Activated CD4-positive, alpha-beta memory T cell treated with anti-CD3 and anti-CD28 coated beads, Interleukin-2, amount 10 ng/mL, durations not matched to agents 7 days and 5 days (primary cell): ENCODE measurements around the gene JAM3. TPM values are rescaled to one million over a fixed set of nuclear protein-coding genes. Genes with fewer than 3 reads are reported as not detected.

Experiments used
- CTCF ChIA-PET: fragments of 350-600 bp; sonication (Branson Sonifier 250); formaldehyde crosslinking; loops from one replicate; lab custom pipeline; 2021; ENCODE audit warnings: antibody characterized with exemption, inconsistent platforms; lab: Charles Lee
- POLR2A ChIA-PET: fragments of 350-600 bp; sonication (Branson Sonifier 250); formaldehyde crosslinking; loops from one replicate; lab custom pipeline; 2021; ENCODE audit warnings: antibody characterized with exemption; lab: Charles Lee
- DNase-seq: peaks from one replicate; pipeline ENCODE4 v3.0.0-alpha.2; 2020
- H3K27ac Mint-ChIP-seq: one replicate; pipeline ENCODE4 v1.8.0; 2021; ENCODE audit warnings: mild to moderate bottlenecking, mixed read lengths
- H3K27me3 Mint-ChIP-seq: one replicate; pipeline ENCODE4 v1.8.0; 2021; ENCODE audit warnings: mixed read lengths
- H3K36me3 Mint-ChIP-seq: one replicate; pipeline ENCODE4 v1.8.0; 2021; ENCODE audit warnings: low read depth, mixed read lengths
- H3K4me1 Mint-ChIP-seq: one replicate; pipeline ENCODE4 v1.8.0; 2021; ENCODE audit warnings: mixed read lengths
- H3K4me3 Mint-ChIP-seq: one replicate; pipeline ENCODE4 v1.8.0; 2021; ENCODE audit warnings: mild to moderate bottlenecking, mixed read lengths
- H3K9me3 Mint-ChIP-seq: one replicate; pipeline ENCODE4 v1.8.0; 2021; ENCODE audit warnings: mixed read lengths
- total RNA-seq, 2 experiments: library from RNA; stranded (reverse); gene quantifications; one replicate each; pipeline ENCODE4 v1.2.3, GENCODE V29; 2021

The JAM3 gene
- total RNA-seq: 1 to 10 TPM; 4.5 to 5.1 TPM

GRCh38 chr11:134068829-134069425 lies at the start of gene JAM3:
JAM3 (plus strand) TSS chr11:134069072; CDS start chr11:134069084, 12 bp downstream.
- Mint-ChIP-seq H3K27me3 (peaks cover 55% of the 10 kb centered on the region), H3K9me3 (no peaks in the 10 kb centered on the region), H3K4me1 (peaks cover 7% of the 10 kb centered on the region), H3K4me3 (peak within 1 kb of the TSS; percentile 83), H3K27ac (no peak within 1 kb of the TSS), H3K36me3 (no peaks in the 10 kb centered on the region)
- ChIA-PET CTCF (interaction anchor here (0.6 to 3.2 kb wide), 3 partner anchors 11 to 141 kb away, joined by 3 to 19 read pairs (median 3); no protein-coding TSS in a partner anchor), POLR2A (interaction anchor here (1.0 to 1.3 kb wide), 2 partner anchors 41 to 141 kb away, joined by 3 to 4 read pairs; no protein-coding TSS in a partner anchor)
- peak; percentile 95 for DNase-seq

GRCh38 chr11:134019500-134019899 lies 49.4 kb upstream of the JAM3 start:
- Mint-ChIP-seq H3K27ac (no peak overlapping the region), H3K4me1 (no peaks in the 10 kb centered on the region), H3K36me3 (no peaks in the 10 kb centered on the region), H3K4me3 (no peak overlapping the region), H3K9me3 (no peaks in the 10 kb centered on the region), H3K27me3 (peaks cover 48% of the 10 kb centered on the region)
- POLR2A ChIA-PET: no interaction called here
- no peak for DNase-seq
- CTCF ChIA-PET: interaction anchor here (1.1 to 1.8 kb wide), 3 partner anchors 14 to 31 kb away, joined by 3 to 5 read pairs (median 5); no protein-coding TSS in a partner anchor

GRCh38 chr11:134020598-134020997 lies 48.3 kb upstream of the JAM3 start:
- ChIA-PET CTCF (no interaction called here), POLR2A (no interaction called here)
- peaks cover 46% of the 10 kb centered on the region for H3K27me3 Mint-ChIP-seq
- no peaks in the 10 kb centered on the region for H3K9me3 Mint-ChIP-seq
- H3K4me3 Mint-ChIP-seq: no peak overlapping the region
- H3K36me3 Mint-ChIP-seq: no peaks in the 10 kb centered on the region
- no peak overlapping the region for H3K27ac Mint-ChIP-seq
- no peaks in the 10 kb centered on the region for H3K4me1 Mint-ChIP-seq
- DNase-seq: no peak

- Mint-ChIP-seq H3K36me3 (no peaks in the 10 kb centered on the region), H3K9me3 (no peaks in the 10 kb centered on the region), H3K27ac (no peak overlapping the region), H3K27me3 (peaks cover 39% of the 10 kb centered on the region), H3K4me3 (no peak overlapping the region), H3K4me1 (peaks cover 3% of the 10 kb centered on the region)
- ChIA-PET POLR2A (no interaction called here), CTCF (interaction anchor here (0.6 kb wide), 1 partner anchor 151 kb away, joined by 3 read pairs; no protein-coding TSS in a partner anchor)
- no peak for DNase-seq
Observed at GRCh38 chr11:134021326-134021725, 47.5 kb upstream of the JAM3 start.

GRCh38 chr11:134022748-134023147 lies 46.1 kb upstream of the JAM3 start:
- H3K4me1 Mint-ChIP-seq: peaks cover 14% of the 10 kb centered on the region
- DNase-seq: no peak
- ChIA-PET POLR2A (no interaction called here), CTCF (no interaction called here)
- H3K27ac Mint-ChIP-seq: no peak overlapping the region
- H3K4me3 Mint-ChIP-seq: no peak overlapping the region
- H3K36me3 Mint-ChIP-seq: no peaks in the 10 kb centered on the region
- no peaks in the 10 kb centered on the region for H3K9me3 Mint-ChIP-seq
- peaks cover 26% of the 10 kb centered on the region for H3K27me3 Mint-ChIP-seq

GRCh38 chr11:134024420-134025081 lies 44.3 kb upstream of the JAM3 start:
- H3K9me3 Mint-ChIP-seq: no peaks in the 10 kb centered on the region
- H3K36me3 Mint-ChIP-seq: no peaks in the 10 kb centered on the region
- H3K27me3 Mint-ChIP-seq: peaks cover 16% of the 10 kb centered on the region
- H3K27ac Mint-ChIP-seq: no peak overlapping the region
- ChIA-PET CTCF (no interaction called here), POLR2A (no interaction called here)
- no peak for DNase-seq
- no peak overlapping the region for H3K4me3 Mint-ChIP-seq
- H3K4me1 Mint-ChIP-seq: peaks cover 26% of the 10 kb centered on the region

GRCh38 chr11:134025082-134025429 lies 43.8 kb upstream of the JAM3 start:
- H3K36me3 Mint-ChIP-seq: no peaks in the 10 kb centered on the region
- peaks cover 26% of the 10 kb centered on the region for H3K4me1 Mint-ChIP-seq
- ChIA-PET POLR2A (interaction anchor here (0.8 kb wide), 1 partner anchor 12 kb away, joined by 4 read pairs; no protein-coding TSS in a partner anchor), CTCF (interaction anchor here (1.2 to 3.3 kb wide), 2 partner anchors 20 to 25 kb away, joined by 3 to 22 read pairs; no protein-coding TSS in a partner anchor)
- no peaks in the 10 kb centered on the region for H3K9me3 Mint-ChIP-seq
- no peak for DNase-seq
- H3K27ac Mint-ChIP-seq: no peak overlapping the region
- H3K27me3 Mint-ChIP-seq: peaks cover 13% of the 10 kb centered on the region
- no peak overlapping the region for H3K4me3 Mint-ChIP-seq

GRCh38 chr11:134026655-134027343 lies 42.1 kb upstream of the JAM3 start:
- Mint-ChIP-seq H3K9me3 (no peaks in the 10 kb centered on the region), H3K4me3 (no peak overlapping the region), H3K36me3 (no peaks in the 10 kb centered on the region), H3K27ac (peak overlapping the region; percentile 60), H3K4me1 (peaks cover 26% of the 10 kb centered on the region), H3K27me3 (peaks cover 14% of the 10 kb centered on the region)
- no peak for DNase-seq
- ChIA-PET CTCF (interaction anchor here (0.8 to 3.3 kb wide), 2 partner anchors 23 to 79 kb away, joined by 3 to 22 read pairs; no protein-coding TSS in a partner anchor), POLR2A (interaction anchor here (1.1 to 2.7 kb wide), 4 partner anchors 11 to 81 kb away, joined by 3 to 24 read pairs (median 8); no protein-coding TSS in a partner anchor)

- no peaks in the 10 kb centered on the region for H3K9me3 Mint-ChIP-seq
- H3K36me3 Mint-ChIP-seq: no peaks in the 10 kb centered on the region
- POLR2A ChIA-PET: interaction anchor here (1.0 to 2.7 kb wide), 6 partner anchors 10 to 82 kb away, joined by 3 to 24 read pairs (median 7); partner anchors contain the start of gene JAM3
- H3K4me3 Mint-ChIP-seq: no peak overlapping the region
- peaks cover 14% of the 10 kb centered on the region for H3K27me3 Mint-ChIP-seq
- CTCF ChIA-PET: interaction anchor here (0.8 to 4.0 kb wide), 3 partner anchors 23 to 100 kb away, joined by 3 to 22 read pairs (median 15); no protein-coding TSS in a partner anchor
- H3K27ac Mint-ChIP-seq: peak overlapping the region; percentile 60
- DNase-seq: peak; percentile 42
- peaks cover 34% of the 10 kb centered on the region for H3K4me1 Mint-ChIP-seq
Observed at GRCh38 chr11:134027671-134028070, 41.2 kb upstream of the JAM3 start.

GRCh38 chr11:134028368-134028920 lies 40.4 kb upstream of the JAM3 start:
- H3K36me3 Mint-ChIP-seq: no peaks in the 10 kb centered on the region
- no peak for DNase-seq
- H3K27me3 Mint-ChIP-seq: peaks cover 14% of the 10 kb centered on the region
- peak overlapping the region; percentile 8 for H3K4me3 Mint-ChIP-seq
- no peaks in the 10 kb centered on the region for H3K9me3 Mint-ChIP-seq
- CTCF ChIA-PET: interaction anchor here (3.3 to 4.0 kb wide), 2 partner anchors 22 to 101 kb away, joined by 15 to 22 read pairs; no protein-coding TSS in a partner anchor
- POLR2A ChIA-PET: interaction anchor here (1.0 to 2.7 kb wide), 5 partner anchors 9 to 83 kb away, joined by 3 to 24 read pairs (median 8); partner anchors contain the start of gene JAM3
- H3K4me1 Mint-ChIP-seq: peaks cover 41% of the 10 kb centered on the region
- H3K27ac Mint-ChIP-seq: peak overlapping the region; percentile 49

- H3K4me3 Mint-ChIP-seq: no peak overlapping the region
- no peak overlapping the region for H3K27ac Mint-ChIP-seq
- no peaks in the 10 kb centered on the region for H3K9me3 Mint-ChIP-seq
- POLR2A ChIA-PET: interaction anchor here (1.1 kb wide), 1 partner anchor 83 kb away, joined by 3 read pairs; no protein-coding TSS in a partner anchor
- H3K36me3 Mint-ChIP-seq: no peaks in the 10 kb centered on the region
- peaks cover 17% of the 10 kb centered on the region for H3K27me3 Mint-ChIP-seq
- no peak for DNase-seq
- peaks cover 64% of the 10 kb centered on the region for H3K4me1 Mint-ChIP-seq
- CTCF ChIA-PET: interaction anchor here (0.7 to 4.0 kb wide), 3 partner anchors 11 to 103 kb away, joined by 3 to 15 read pairs (median 4); no protein-coding TSS in a partner anchor
Observed at GRCh38 chr11:134030853-134031252, 38.0 kb upstream of the JAM3 start.

- POLR2A ChIA-PET: no interaction called here
- peaks cover 65% of the 10 kb centered on the region for H3K4me1 Mint-ChIP-seq
- DNase-seq: no peak
- no peaks in the 10 kb centered on the region for H3K9me3 Mint-ChIP-seq
- peaks cover 17% of the 10 kb centered on the region for H3K27me3 Mint-ChIP-seq
- CTCF ChIA-PET: no interaction called here
- H3K36me3 Mint-ChIP-seq: no peaks in the 10 kb centered on the region
- H3K4me3 Mint-ChIP-seq: no peak overlapping the region
- H3K27ac Mint-ChIP-seq: no peak overlapping the region
Observed at GRCh38 chr11:134032043-134032442, 36.8 kb upstream of the JAM3 start.
